HEK293T (cell line): ENCODE measurements around the gene EHBP1L1.

Experiments
- CTCF ChIA-PET: fragments of 350-600 bp; formaldehyde crosslinking; extraction: SDS; loops from one replicate; lab custom pipeline; 2021; ENCODE audit warnings: antibody characterized with exemption, inconsistent platforms; lab: Yijun Ruan, JAX
- POLR2A ChIA-PET: fragments of 350-600 bp; formaldehyde crosslinking; extraction: SDS; loops from one replicate; lab custom pipeline; 2020; ENCODE audit warnings: antibody characterized with exemption, inconsistent platforms; lab: Yijun Ruan, JAX
- DNase-seq: peaks from one replicate; pipeline ENCODE4 v3.0.0; 2012; ENCODE audit warnings: mixed read lengths; ENCODE audit errors: extremely low spot score
- ARNT ChIP-seq: fragments of 450-650 bp; IDR thresholded peaks from 2 replicates; pipeline ENCODE4 v1.6.1; 2017; ENCODE audit warnings: mild to moderate bottlenecking
- BHLHE40 ChIP-seq: fragments of 450-650 bp; IDR thresholded peaks from 2 replicates; pipeline ENCODE4 v1.6.1; 2016; ENCODE audit warnings: mild to moderate bottlenecking, moderate library complexity, borderline replicate concordance
- CTBP1 ChIP-seq: fragments of 450-650 bp; IDR thresholded peaks from 2 replicates; pipeline ENCODE4 v1.6.1; 2016; ENCODE audit warnings: borderline replicate concordance
- ELF4 ChIP-seq: fragments of 450-650 bp; IDR thresholded peaks from 2 replicates; pipeline ENCODE4 v1.6.1; 2017; ENCODE audit warnings: antibody characterized with exemption
- FOXA1 ChIP-seq: fragments of 450-650 bp; IDR thresholded peaks from 2 replicates; pipeline ENCODE4 v1.6.1; 2016; ENCODE audit warnings: mild to moderate bottlenecking
- FOXK2 ChIP-seq: fragments of 450-650 bp; IDR thresholded peaks from 2 replicates; pipeline ENCODE4 v1.6.1; 2016; ENCODE audit warnings: mild to moderate bottlenecking
- FOXM1 ChIP-seq: fragments of 450-650 bp; IDR thresholded peaks from 2 replicates; pipeline ENCODE4 v1.6.1; 2017; ENCODE audit warnings: mild to moderate bottlenecking, borderline replicate concordance
- HDGF ChIP-seq: fragments of 450-650 bp; IDR thresholded peaks from 2 replicates; pipeline ENCODE4 v1.6.1; 2017; ENCODE audit warnings: antibody characterized with exemption, borderline replicate concordance
- L3MBTL2 ChIP-seq: fragments of 450-650 bp; conservative IDR thresholded peaks from 2 replicates; pipeline ENCODE4 v1.6.1; 2016; ENCODE audit warnings: mild to moderate bottlenecking
- LEF1 ChIP-seq: fragments of 450-650 bp; IDR thresholded peaks from 2 replicates; pipeline ENCODE4 v1.6.1; 2017; ENCODE audit warnings: mild to moderate bottlenecking, borderline replicate concordance
- NFRKB ChIP-seq: fragments of 450-650 bp; IDR thresholded peaks from 2 replicates; pipeline ENCODE4 v1.6.1; 2016; ENCODE audit warnings: mild to moderate bottlenecking, moderate library complexity
- SP1 ChIP-seq: fragments of 450-650 bp; IDR thresholded peaks from 2 replicates; pipeline ENCODE4 v1.6.1; 2017
- SUZ12 ChIP-seq: fragments of 450-650 bp; IDR thresholded peaks from 2 replicates; pipeline ENCODE4 v1.6.1; 2016; ENCODE audit warnings: mild to moderate bottlenecking
- TARDBP ChIP-seq: fragments of 450-650 bp; IDR thresholded peaks from 2 replicates; pipeline ENCODE4 v1.6.1; 2016
- ZNF384 ChIP-seq: fragments of 450-650 bp; IDR thresholded peaks from 2 replicates; pipeline ENCODE4 v1.6.1; 2016
- TF ChIP-seq, protein P1 (sequence below): fragments of 450-650 bp; IDR thresholded peaks from 2 replicates; pipeline ENCODE4 v1.6.1; 2016

Gene EHBP1L1

DNA sequence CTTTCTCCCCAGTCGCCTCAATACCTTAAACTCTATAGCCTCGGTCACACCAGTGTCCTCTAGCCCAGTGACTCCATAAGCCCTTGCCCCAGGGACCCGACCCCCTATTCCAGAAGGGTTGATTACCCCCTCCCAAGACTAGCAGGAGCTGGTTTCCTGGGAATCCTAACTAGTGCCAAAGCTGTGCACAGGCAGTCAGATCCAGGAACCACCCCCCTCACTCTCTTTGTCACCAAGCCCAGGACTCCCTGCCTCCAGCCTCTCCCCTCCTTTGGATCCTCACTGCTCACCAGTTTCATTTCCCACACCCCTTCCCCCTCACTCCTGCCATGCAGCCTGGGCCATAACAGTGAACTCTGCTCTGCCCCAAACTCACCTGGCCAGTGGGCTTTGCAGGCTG, 27.5 kb upstream of the EHBP1L1 start:
- TF ChIP-seq SP1: no peak
- TF ChIP-seq HDGF: no peak
- no peak for TF ChIP-seq SUZ12
- TF ChIP-seq ARNT: no peak
- TF ChIP-seq ELF4: no peak
- no peak for TF ChIP-seq LEF1
- TF ChIP-seq BHLHE40: no peak
- no peak for TF ChIP-seq CTBP1
- TF ChIP-seq L3MBTL2: no peak
- no peak for TF ChIP-seq NFRKB
- DNase-seq: no peak
- CTCF ChIA-PET: no interaction called here
- POLR2A ChIA-PET: interaction anchor here (1.1 kb wide), 1 partner anchor 12 kb away, joined by 4 read pairs; no protein-coding TSS in a partner anchor

DNA sequence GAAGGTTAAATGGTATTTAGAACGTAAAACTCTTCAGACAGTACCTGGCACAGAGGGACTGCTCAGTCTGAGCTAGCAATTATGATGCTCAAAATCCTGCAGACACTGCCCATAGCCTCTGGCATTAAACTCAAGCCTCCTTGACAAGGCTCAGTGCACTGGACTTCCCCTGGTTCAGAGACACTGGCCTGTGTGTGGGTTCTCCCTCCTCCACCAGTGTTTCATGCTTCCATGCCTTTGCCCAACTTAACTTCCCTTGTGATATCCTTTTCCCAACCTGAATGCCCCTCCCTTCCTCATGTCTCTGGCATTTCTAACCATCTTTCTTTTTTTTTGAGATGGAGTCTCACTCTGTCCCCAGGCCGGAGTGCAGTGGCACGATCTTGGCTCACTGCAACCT, 26.8 kb upstream of the EHBP1L1 start:
- TF ChIP-seq ZNF384 (no peak), HDGF (no peak), NFRKB (no peak), BHLHE40 (no peak), ARNT (no peak), ELF4 (no peak), FOXK2 (no peak), TARDBP (no peak), LEF1 (no peak)
- TF ChIP-seq, protein P1, sequence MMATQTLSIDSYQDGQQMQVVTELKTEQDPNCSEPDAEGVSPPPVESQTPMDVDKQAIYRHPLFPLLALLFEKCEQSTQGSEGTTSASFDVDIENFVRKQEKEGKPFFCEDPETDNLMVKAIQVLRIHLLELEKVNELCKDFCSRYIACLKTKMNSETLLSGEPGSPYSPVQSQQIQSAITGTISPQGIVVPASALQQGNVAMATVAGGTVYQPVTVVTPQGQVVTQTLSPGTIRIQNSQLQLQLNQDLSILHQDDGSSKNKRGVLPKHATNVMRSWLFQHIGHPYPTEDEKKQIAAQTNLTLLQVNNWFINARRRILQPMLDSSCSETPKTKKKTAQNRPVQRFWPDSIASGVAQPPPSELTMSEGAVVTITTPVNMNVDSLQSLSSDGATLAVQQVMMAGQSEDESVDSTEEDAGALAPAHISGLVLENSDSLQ: no peak
- no peak for DNase-seq
- POLR2A ChIA-PET: interaction anchor here (0.9 to 1.1 kb wide), 2 partner anchors 11 kb away, joined by 3 to 4 read pairs; no protein-coding TSS in a partner anchor
- CTCF ChIA-PET: no interaction called here

DNA sequence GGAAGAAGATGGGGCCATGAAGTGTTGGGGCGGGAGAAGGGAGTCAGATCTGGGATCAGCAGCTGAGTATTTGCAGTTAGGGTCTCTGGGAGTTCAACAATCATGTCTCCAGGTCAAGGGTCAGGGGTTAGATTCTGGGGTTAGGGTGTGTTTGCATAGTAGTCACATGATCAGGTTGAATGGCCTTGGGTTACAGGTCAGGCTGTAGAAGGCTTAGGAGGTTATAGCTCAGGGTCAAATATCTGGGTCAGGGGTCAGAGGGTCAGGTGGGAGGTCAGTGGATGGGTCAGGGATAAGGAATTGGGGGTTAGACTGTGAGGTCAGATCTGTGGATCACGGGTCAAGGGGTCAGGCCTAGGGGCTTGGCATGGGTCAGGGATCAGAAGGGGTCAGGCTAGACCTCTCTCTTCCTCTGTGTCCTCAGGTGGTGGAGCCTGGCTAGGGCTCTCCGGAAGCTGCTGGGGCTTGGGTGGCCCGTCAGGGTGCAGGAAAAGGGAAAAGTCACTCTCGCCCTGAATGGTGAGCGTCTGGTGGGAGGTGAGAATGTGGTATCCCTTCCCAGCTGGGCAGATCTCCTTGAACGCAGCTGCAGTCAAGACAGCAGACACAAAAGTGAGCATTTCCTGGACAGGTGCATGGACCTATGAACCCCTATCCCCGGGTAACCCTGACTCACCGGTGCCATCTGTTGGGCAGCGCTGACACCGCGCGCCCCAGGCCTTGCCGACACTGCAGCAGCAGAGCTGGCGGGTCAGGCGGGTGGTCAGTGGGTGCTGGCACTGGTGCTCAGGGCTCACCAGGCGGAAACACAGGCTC, 24.1 kb upstream of the EHBP1L1 start:
- ChIA-PET POLR2A (interaction anchor here (0.9 to 2.1 kb wide), 3 partner anchors 10 to 21 kb away, joined by 3 to 5 read pairs (median 5); partner anchors contain the start of genes FAM89B and ZNRD2), CTCF (interaction anchor here (0.5 to 3.7 kb wide), 7 partner anchors 9 to 257 kb away, joined by 3 to 19 read pairs (median 5); partner anchors contain the start of genes SCYL1 and ZNRD2)

DNA sequence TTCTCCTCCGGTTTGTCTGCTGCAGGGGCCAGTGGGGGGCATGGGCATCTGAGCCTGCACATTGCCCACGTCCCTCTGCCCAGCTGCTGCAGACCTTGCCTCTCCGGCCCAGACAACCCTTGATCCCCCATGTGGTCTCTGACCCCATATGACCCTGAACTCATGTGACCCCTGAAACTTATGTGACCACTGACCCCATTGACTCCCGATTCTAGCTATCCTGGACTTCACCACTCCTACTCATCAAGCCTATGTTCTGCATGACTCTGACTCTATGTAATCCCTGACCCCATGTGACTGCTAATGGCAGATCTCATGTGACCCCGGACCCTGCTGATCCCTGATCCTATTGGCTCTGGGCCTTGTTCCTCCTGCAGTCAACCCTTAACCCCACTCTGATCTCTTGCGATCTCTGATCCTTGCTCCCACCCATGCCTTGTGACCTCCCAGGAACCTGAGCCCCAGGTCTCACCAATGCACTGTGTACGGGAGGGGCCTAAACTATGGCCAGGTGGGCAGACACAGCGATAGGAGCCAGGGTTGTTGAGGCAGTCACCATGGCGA, 23.4 kb upstream of the EHBP1L1 start:
- no peak for DNase-seq
- POLR2A ChIA-PET: interaction anchor here (0.9 to 2.1 kb wide), 3 partner anchors 9 to 20 kb away, joined by 3 to 5 read pairs (median 5); partner anchors contain the start of genes FAM89B and ZNRD2
- CTCF ChIA-PET: interaction anchor here (0.5 to 3.7 kb wide), 5 partner anchors 8 to 258 kb away, joined by 3 to 19 read pairs (median 6); partner anchors contain the start of gene ZNRD2
- TF ChIP-seq ARNT: no peak
- no peak for TF ChIP-seq ELF4
- TF ChIP-seq FOXK2: no peak
- no peak for TF ChIP-seq ZNF384
- TF ChIP-seq FOXM1: no peak
- no peak for TF ChIP-seq FOXA1
- no peak for TF ChIP-seq TARDBP
- TF ChIP-seq L3MBTL2: no peak
- TF ChIP-seq SP1: no peak
- no peak for TF ChIP-seq CTBP1
- no peak for TF ChIP-seq LEF1
- no peak for TF ChIP-seq BHLHE40
- no peak for TF ChIP-seq SUZ12
- TF ChIP-seq HDGF: no peak
- TF ChIP-seq, protein P1: no peak
- TF ChIP-seq NFRKB: no peak

More for the DNA sequence above, 24.1 kb upstream of the EHBP1L1 start:
- no peak for DNase-seq
- TF ChIP-seq ARNT (no peak), ELF4 (no peak), HDGF (no peak), FOXM1 (no peak), CTBP1 (no peak), FOXK2 (no peak), L3MBTL2 (no peak), NFRKB (no peak), BHLHE40 (no peak), LEF1 (no peak)
- TF ChIP-seq, protein P1: no peak

DNA sequence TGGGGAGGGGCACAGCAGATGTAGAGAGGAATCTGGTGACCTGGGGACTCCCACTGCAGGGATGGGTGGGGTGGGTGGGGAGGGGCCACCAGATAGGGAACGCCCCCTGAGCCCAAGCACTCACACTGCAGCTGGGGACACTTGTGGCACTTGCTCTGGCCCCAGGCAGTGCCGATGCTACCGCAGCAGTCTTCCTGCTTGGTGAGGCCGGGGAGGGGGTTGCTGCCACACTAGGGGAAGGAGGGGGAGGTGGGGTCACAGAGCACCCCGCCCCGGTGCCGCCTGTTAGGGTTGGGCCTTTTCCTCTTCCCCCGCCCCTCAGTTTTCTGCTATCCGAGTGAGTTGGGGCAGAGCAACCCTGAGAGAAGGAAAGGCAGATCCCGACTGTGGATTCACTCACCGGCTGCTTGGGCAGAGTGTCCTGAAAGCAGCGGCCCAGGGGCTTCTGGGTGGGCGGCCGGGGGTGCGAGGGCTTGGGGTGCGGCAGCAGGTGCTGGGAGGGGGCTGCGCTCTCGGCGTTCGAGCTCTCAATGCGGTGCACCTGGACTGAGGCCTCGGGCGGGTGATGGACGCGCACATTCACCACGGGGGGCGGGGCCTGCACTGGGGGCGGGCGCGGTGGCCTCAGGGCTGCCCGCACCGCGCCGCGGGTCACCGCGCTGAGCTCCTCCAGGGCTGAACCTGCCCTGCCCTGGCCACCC, 22.4 kb upstream of the EHBP1L1 start:
- ChIA-PET CTCF (interaction anchor here (3.7 kb wide), 1 partner anchor 12 kb away, joined by 19 read pairs; no protein-coding TSS in a partner anchor), POLR2A (interaction anchor here (2.1 kb wide), 1 partner anchor 19 kb away, joined by 5 read pairs; the partner anchor contains the start of gene FAM89B)
- TF ChIP-seq LEF1 (no peak), SP1 (no peak), CTBP1 (no peak), HDGF (no peak)
- DNase-seq: no peak
